HCT116 (cell line): ENCODE data around the gene PDE4D. TPM values are rescaled to one million over a fixed set of nuclear protein-coding genes. Genes with fewer than 3 reads are reported as not detected.

ENCODE experiments used
- ATAC-seq: fragments of 200-7000 bp; cut with Tn5 transposase; 2 replicates; pipeline ENCODE4 v1.9.1; 2020; ENCODE audit warnings: mild to moderate bottlenecking, moderate library complexity
- BruUV-seq: library from RNA; stranded (reverse); fragments of 400-500 nt; replicated peaks from 2 replicates; lab custom pipeline; 2021; lab: Mats Ljungman, UMichigan
- CTCF ChIA-PET: fragments of 300-600 bp; sonication (Branson Sonifier 250); formaldehyde crosslinking; loops from one replicate; lab custom pipeline; 2021; ENCODE audit warnings: antibody characterized with exemption; lab: Charles Lee
- POLR2A ChIA-PET: fragments of 300-600, 350-600 bp; sonication (Branson Sonifier 250); formaldehyde crosslinking; loops from one replicate; lab custom pipeline; 2021; ENCODE audit warnings: antibody characterized with exemption; lab: Charles Lee
- RAD21 ChIA-PET, 2 experiments: fragments of 300-600 bp; sonication (Branson Sonifier 250); formaldehyde crosslinking; loops; one replicate each; lab custom pipeline; 2023; ENCODE audit warnings: low total read pairs in 2 of 2; ENCODE audit not compliant: uncharacterized antibody in 2 of 2, unreplicated experiment in 2 of 2, low non-redundant PET in 1 of 2; lab: Charles Lee
- DNase-seq: peaks from one replicate; pipeline ENCODE4 v3.0.0-alpha.2; 2010; ENCODE audit warnings: low read depth, low spot score
- H2AFZ ChIP-seq: fragments of 200-600 bp; shearing (Covaris generic), sonication (generic); 2 replicates; pipeline ENCODE4 v1.6.1; 2017; ENCODE audit warnings: low read depth, mixed run types, mixed read lengths, antibody characterized with exemption, low read length; ENCODE audit not compliant: poor library complexity, severe bottlenecking
- H3K27ac ChIP-seq: 2 replicates; pipeline ENCODE4 v1.5.1; 2012; ENCODE audit warnings: low read depth, low read length
- H3K27me3 ChIP-seq: fragments of 200-600 bp; sonication (generic); 2 replicates; pipeline ENCODE4 v1.6.1; 2016; ENCODE audit warnings: mixed run types, low read length, mixed read lengths; ENCODE audit not compliant: insufficient read depth
- H3K36me3 ChIP-seq, 2 experiments: fragments of 200-500 bp in 1 of 2; fragments of 200-600 bp in 1 of 2; sonication (Bioruptor generic) in 1 of 2; sonication (generic) in 1 of 2; 2 replicates each; pipeline versions ENCODE4 v1.5.1 to v1.6.1; 2014 to 2016; ENCODE audit warnings: low read length in 2 of 2, inconsistent platforms in 1 of 2, mixed read lengths in 1 of 2, mixed run types in 1 of 2; ENCODE audit not compliant: insufficient read depth in 2 of 2, control insufficient read depth in 1 of 2
- H3K4me1 ChIP-seq, 2 experiments: fragments of 200-600 bp in 1 of 2; sonication (generic) in 1 of 2; 2 replicates each; pipeline versions ENCODE4 v1.5.1 to v1.6.1; 2012 to 2017; ENCODE audit warnings: low read length in 2 of 2, inconsistent platforms in 1 of 2, mild to moderate bottlenecking in 1 of 2, mixed read lengths in 1 of 2, mixed run types in 1 of 2, moderate library complexity in 1 of 2; ENCODE audit not compliant: insufficient read depth in 2 of 2, control insufficient read depth in 1 of 2
- H3K4me2 ChIP-seq: fragments of 200-600 bp; sonication (generic); 2 replicates; pipeline ENCODE4 v1.6.1; 2017; ENCODE audit warnings: mixed run types, low read length, mixed read lengths
- H3K4me3 ChIP-seq, 2 experiments: fragments of 200-600 bp in 1 of 2; sonication (generic) in 1 of 2; replicated peaks in 1 of 2; 2 replicates each; pipeline ENCODE4 v1.5.1; 2011 to 2016; ENCODE audit warnings: low read length in 2 of 2, control low read depth in 1 of 2, low read depth in 1 of 2, mild to moderate bottlenecking in 1 of 2, mixed read lengths in 1 of 2, mixed run types in 1 of 2
- H3K79me2 ChIP-seq: fragments of 200-600 bp; sonication (generic); 2 replicates; pipeline ENCODE4 v1.6.1; 2017; ENCODE audit warnings: mild to moderate bottlenecking, mixed run types, low read length, moderate library complexity, mixed read lengths; ENCODE audit not compliant: insufficient read depth
- H3K9ac ChIP-seq: fragments of 200-600 bp; sonication (generic); 2 replicates; pipeline ENCODE4 v1.6.1; 2016; ENCODE audit warnings: low read length, mixed read lengths
- H3K9me2 ChIP-seq: fragments of 200-600 bp; sonication (generic), shearing (Covaris generic); 2 replicates; pipeline ENCODE4 v1.6.1; 2017; ENCODE audit warnings: mixed run types, mild to moderate bottlenecking, moderate library complexity; ENCODE audit not compliant: insufficient read depth
- H3K9me3 ChIP-seq, 2 experiments: fragments of 200-500 bp in 1 of 2; fragments of 200-600 bp in 1 of 2; sonication (Bioruptor generic) in 1 of 2; sonication (generic) in 1 of 2; 2 replicates each; pipeline ENCODE4 v1.6.1; 2014 to 2017; ENCODE audit warnings: low read length in 2 of 2, mixed read lengths in 2 of 2, inconsistent platforms in 1 of 2, low read depth in 1 of 2, mild to moderate bottlenecking in 1 of 2, mixed run types in 1 of 2, moderate library complexity in 1 of 2; ENCODE audit not compliant: control insufficient read depth in 1 of 2, insufficient read depth in 1 of 2
- H4K20me1 ChIP-seq: fragments of 200-600 bp; sonication (generic), shearing (Covaris generic); 2 replicates; pipeline ENCODE4 v1.6.1; 2017; ENCODE audit warnings: mixed run types, mild to moderate bottlenecking, moderate library complexity; ENCODE audit not compliant: insufficient read depth
- ATF3 ChIP-seq: IDR thresholded peaks from 2 replicates; pipeline ENCODE4 v1.6.1; 2012
- CEBPB ChIP-seq: IDR thresholded peaks from 2 replicates; pipeline ENCODE4 v1.6.1; 2012; ENCODE audit warnings: low read depth
- CTCF ChIP-seq, 3 experiments: fragments of 200-600 bp in 1 of 3; sonication (generic) in 1 of 3; IDR thresholded peaks in 2 of 3; conservative IDR thresholded peaks in 1 of 3; 2 replicates each; pipeline ENCODE4 v1.5.1; 2012 to 2017; ENCODE audit warnings: low read depth in 2 of 3, low read length in 2 of 3, antibody characterized with exemption in 1 of 3, borderline replicate concordance in 1 of 3, control low read depth in 1 of 3, mild to moderate bottlenecking in 1 of 3, mixed read lengths in 1 of 3, mixed run types in 1 of 3, moderate library complexity in 1 of 3; ENCODE audit not compliant: insufficient read depth in 1 of 3
- EZH2 ChIP-seq: fragments of 200-600 bp; sonication (generic); IDR thresholded peaks from 2 replicates; pipeline ENCODE4 v1.6.1; 2017; ENCODE audit warnings: antibody characterized with exemption, mixed run types
- EZH2phosphoT487 ChIP-seq: fragments of 200-600 bp; IDR thresholded peaks from 2 replicates; pipeline ENCODE4 v1.6.1; 2018; ENCODE audit warnings: antibody characterized with exemption, borderline replicate concordance
- JUND ChIP-seq: IDR thresholded peaks from 2 replicates; pipeline ENCODE4 v1.6.1; 2012
- RAD21 ChIP-seq: IDR thresholded peaks from 2 replicates; pipeline ENCODE4 v1.6.1; 2012; ENCODE audit warnings: low read depth, mild to moderate bottlenecking
- REST ChIP-seq: IDR thresholded peaks from 2 replicates; pipeline ENCODE4 v1.6.1; 2012; ENCODE audit warnings: low read depth
- SIN3A ChIP-seq: IDR thresholded peaks from 2 replicates; pipeline ENCODE4 v1.6.1; 2012; ENCODE audit warnings: low read depth
- ZBTB33 ChIP-seq: IDR thresholded peaks from 2 replicates; pipeline ENCODE4 v1.6.1; 2011; ENCODE audit warnings: mild to moderate bottlenecking, low read length, moderate library complexity; ENCODE audit not compliant: insufficient replicate concordance; ENCODE audit errors: extremely low read depth
- intact Hi-C: fragments of 100-400 bp; cut with micrococcal nuclease; formaldehyde crosslinking; loops from 2 replicates; pipeline ENCODE4 v1.10.0; 2022
- total RNA-seq: library from RNA; stranded (reverse); gene quantifications from one replicate; pipeline ENCODE4 v1.2.1, GENCODE V29; 2021; ENCODE audit not compliant: unreplicated experiment

Gene PDE4D
- total RNA-seq, 1 experiment from 2014 or later, result 1.1 TPM

GRCh38 chr5:59766427-59767210 is 126.9 kb downstream of the PDE4D start (continued):
- TF ChIP-seq REST, result no peak
- TF ChIP-seq ATF3, result no peak
- no peak for TF ChIP-seq JUND
- TF ChIP-seq EZH2phosphoT487, result no peak

- ChIA-PET POLR2A (no interaction called here), CTCF (no interaction called here), RAD21 (no interaction called here)
- H3K9me2 ChIP-seq, result no peaks in the 10 kb centered on the region
- H3K27me3 ChIP-seq, result peaks cover 32% of the 10 kb centered on the region
- no peak overlapping the region for H3K4me3 ChIP-seq
- ATAC-seq (no peak), DNase-seq (no peak)
- no peak overlapping the region for H3K9ac ChIP-seq
- H3K79me2 ChIP-seq, result no peaks in the 10 kb centered on the region
- H3K4me2 ChIP-seq, result no peak overlapping the region
- no peaks in the 10 kb centered on the region for H3K9me3 ChIP-seq
- H2AFZ ChIP-seq, result no peak overlapping the region
- H3K36me3 ChIP-seq, result no peaks in the 10 kb centered on the region
- H3K27ac ChIP-seq, result no peak overlapping the region
- no peaks in the 10 kb centered on the region for H3K4me1 ChIP-seq
- intact Hi-C loops, result no loop called here
- no TSS peak for BruUV-seq
- H4K20me1 ChIP-seq, result no peaks in the 10 kb centered on the region
- TF ChIP-seq CEBPB, result no peak
- TF ChIP-seq EZH2phosphoT487, result no peak
- TF ChIP-seq CTCF (IDR thresholded peaks at IDR 0.05 in 2 of 3, conservative IDR thresholded peaks at IDR 0.05 in 1 of 3; ENCODE audit: borderline replicate concordance in 1 of 3, insufficient read depth in 1 of 3, low read depth in 2 of 3, low read length in 2 of 3), result no peak
- TF ChIP-seq REST, result no peak
- TF ChIP-seq SIN3A, result no peak
- no peak for TF ChIP-seq EZH2
- TF ChIP-seq ATF3, result no peak
- TF ChIP-seq ZBTB33, result no peak
- no peak for TF ChIP-seq RAD21
These were observed 128.1 kb downstream of the PDE4D start for GRCh38 chr5:59765446-59765845.
